HepG2 (cell line): ENCODE measurements around the gene NAGS. TPM values are rescaled to one million over a fixed set of nuclear protein-coding genes. Genes with fewer than 3 reads are reported as not detected.

Experiments
- PCBP1 ChIP-seq: fragments of 200-400 bp; formaldehyde crosslinking; IDR thresholded peaks from 2 replicates; pipeline ENCODE4 v1.6.1; 2017; ENCODE audit warnings: mild to moderate bottlenecking, low read depth, low read length, borderline replicate concordance
- PRPF4 ChIP-seq: fragments of 200-400 bp; formaldehyde crosslinking; IDR thresholded peaks from 2 replicates; pipeline ENCODE4 v1.6.1; 2016; ENCODE audit warnings: low read length, low read depth; ENCODE audit not compliant: poor library complexity, severe bottlenecking
- SETDB1 ChIP-seq: sonication (generic); formaldehyde crosslinking; IDR thresholded peaks from 2 replicates; pipeline ENCODE4 v1.5.1; 2020; ENCODE audit warnings: missing genetic modification reagents, mild to moderate bottlenecking, borderline replicate concordance
- SIN3A ChIP-seq: IDR thresholded peaks from 2 replicates; pipeline ENCODE4 v1.6.1; 2011; ENCODE audit warnings: low read depth, mild to moderate bottlenecking, control low read depth, low read length, borderline replicate concordance
- TOE1 ChIP-seq: sonication (generic); formaldehyde crosslinking; IDR thresholded peaks from 2 replicates; pipeline ENCODE4 v1.4.0; 2020; ENCODE audit warnings: mild to moderate bottlenecking, missing genetic modification reagents
- WIZ ChIP-seq: sonication (generic); formaldehyde crosslinking; IDR thresholded peaks from 2 replicates; pipeline ENCODE4 v1.5.1; 2020; ENCODE audit warnings: mild to moderate bottlenecking, missing genetic modification reagents
- ZBTB8A ChIP-seq: sonication (generic); formaldehyde crosslinking; IDR thresholded peaks from 2 replicates; pipeline ENCODE4 v1.4.0; 2020; ENCODE audit warnings: mild to moderate bottlenecking, low read depth, missing genetic modification reagents, borderline replicate concordance
- ZNF292 ChIP-seq: sonication (generic); formaldehyde crosslinking; IDR thresholded peaks from 2 replicates; pipeline ENCODE4 v1.8.1; 2022; ENCODE audit warnings: mild to moderate bottlenecking, low read depth, missing genetic modification reagents, borderline replicate concordance
- ZNF607 ChIP-seq: sonication (generic); formaldehyde crosslinking; IDR thresholded peaks from 2 replicates; pipeline ENCODE4 v1.5.1; 2020; ENCODE audit warnings: missing genetic modification reagents, mild to moderate bottlenecking, borderline replicate concordance
- ZNF883 ChIP-seq: sonication (generic); formaldehyde crosslinking; IDR thresholded peaks from 2 replicates; pipeline ENCODE4 v1.5.1; 2020; ENCODE audit warnings: mild to moderate bottlenecking, missing genetic modification reagents; ENCODE audit errors: not compliant biosample characterization
- polyA plus RNA-seq, 8 experiments: library from polyadenylated mRNA; depleted of rRNA in 3 of 8; stranded (reverse) in 7 of 8; unstranded in 1 of 8; fragments of >200 nt; fragmentation: Illumina TruSeq in 4 of 8; extraction: Trizol in 4 of 8; gene quantifications; 2 replicates each; pipeline versions ENCODE4 v1.2.1 to v1.2.3, GENCODE V29; 2011 to 2016; ENCODE audit warnings: low read depth in 4 of 8, missing spikeins in 1 of 8, mixed read lengths in 1 of 8; ENCODE audit not compliant: insufficient read depth in 1 of 8
- total RNA-seq, 5 experiments: library from RNA; depleted of rRNA; stranded (reverse); fragments of >200 nt; fragmentation: Illumina TruSeq; extraction: Trizol; gene quantifications; 2 replicates each; pipeline ENCODE4 v1.2.3, GENCODE V29; 2016; ENCODE audit warnings: low read depth in 1 of 5
- TF ChIP-seq, protein P1 (sequence below): IDR thresholded peaks from 2 replicates; pipeline ENCODE4 v1.6.1; 2016; ENCODE audit warnings: missing biosample characterization, missing genetic modification reagents, low read depth
- TF ChIP-seq, protein P2 (sequence below): sonication (generic); formaldehyde crosslinking; IDR thresholded peaks from 2 replicates; pipeline ENCODE4 v1.8.0; 2022; ENCODE audit warnings: mild to moderate bottlenecking, missing genetic modification reagents
- TF ChIP-seq, protein P3 (sequence below): sonication (generic); formaldehyde crosslinking; IDR thresholded peaks from 2 replicates; pipeline ENCODE4 v1.4.0; 2020; ENCODE audit warnings: low read depth, missing genetic modification reagents
- TF ChIP-seq, protein P4 (sequence below): sonication (generic); formaldehyde crosslinking; conservative IDR thresholded peaks from 2 replicates; pipeline ENCODE4 v1.4.0; 2020; ENCODE audit warnings: missing genetic modification reagents
- TF ChIP-seq, protein P5 (sequence below), 2 experiments: sonication (generic) in 1 of 2; formaldehyde crosslinking in 1 of 2; IDR thresholded peaks; 2 replicates each; pipeline versions ENCODE4 v1.4.0 to v1.6.1; 2018 to 2020; ENCODE audit warnings: missing genetic modification reagents in 2 of 2, borderline replicate concordance in 1 of 2, low read depth in 1 of 2, mild to moderate bottlenecking in 1 of 2, missing biosample characterization in 1 of 2

NAGS gene
- total and polyA plus RNA-seq, 2 of the 13 experiments (the other 11 are each of a cell fraction or from before 2014, with no cell fraction given), result 4.3 to 5.1 TPM

DNA sequence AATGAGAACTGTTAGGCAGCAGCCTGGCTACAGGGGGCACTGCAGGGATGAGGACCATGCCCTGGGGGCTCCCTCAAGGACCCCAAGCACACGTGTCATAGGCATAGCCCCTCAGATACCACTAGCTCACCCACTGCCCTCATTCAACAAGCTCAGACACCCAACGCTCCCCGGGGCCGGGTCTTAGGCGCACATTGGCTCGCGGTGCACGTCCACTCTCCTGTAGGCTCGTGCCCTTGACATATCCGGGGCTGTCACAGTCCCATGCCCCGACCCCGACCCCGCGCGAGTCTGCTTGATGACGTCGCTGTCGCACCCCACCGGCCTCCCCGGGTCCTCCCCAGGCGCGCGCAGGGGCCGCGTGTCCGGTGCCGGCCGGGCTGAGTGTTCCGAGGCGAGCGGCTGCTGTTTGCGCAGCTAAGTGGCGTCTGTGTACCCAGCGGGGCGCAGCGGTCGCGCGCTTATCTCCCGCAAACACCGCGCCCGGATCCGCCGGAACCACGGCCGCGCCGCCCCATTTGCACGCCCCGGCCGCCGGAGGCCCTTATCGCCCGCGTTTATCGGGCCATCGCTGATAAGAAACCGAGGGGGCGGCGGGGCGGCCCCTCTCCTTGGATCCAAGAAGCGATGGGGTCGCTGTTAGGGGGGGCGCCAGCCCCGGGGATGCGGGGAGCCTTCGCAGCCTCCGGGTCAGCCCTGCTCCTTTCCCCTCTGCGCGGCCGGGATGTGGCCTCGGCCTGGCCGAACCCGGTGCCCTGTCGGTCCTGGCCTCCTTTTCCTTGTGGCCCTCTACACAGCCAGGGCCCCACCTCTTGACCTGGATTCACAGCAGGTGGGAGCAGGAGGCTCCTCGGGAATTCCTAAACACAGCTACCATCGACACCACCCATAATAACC lies 20.7 kb upstream of the NAGS start (continued):
- TF ChIP-seq, protein P1, sequence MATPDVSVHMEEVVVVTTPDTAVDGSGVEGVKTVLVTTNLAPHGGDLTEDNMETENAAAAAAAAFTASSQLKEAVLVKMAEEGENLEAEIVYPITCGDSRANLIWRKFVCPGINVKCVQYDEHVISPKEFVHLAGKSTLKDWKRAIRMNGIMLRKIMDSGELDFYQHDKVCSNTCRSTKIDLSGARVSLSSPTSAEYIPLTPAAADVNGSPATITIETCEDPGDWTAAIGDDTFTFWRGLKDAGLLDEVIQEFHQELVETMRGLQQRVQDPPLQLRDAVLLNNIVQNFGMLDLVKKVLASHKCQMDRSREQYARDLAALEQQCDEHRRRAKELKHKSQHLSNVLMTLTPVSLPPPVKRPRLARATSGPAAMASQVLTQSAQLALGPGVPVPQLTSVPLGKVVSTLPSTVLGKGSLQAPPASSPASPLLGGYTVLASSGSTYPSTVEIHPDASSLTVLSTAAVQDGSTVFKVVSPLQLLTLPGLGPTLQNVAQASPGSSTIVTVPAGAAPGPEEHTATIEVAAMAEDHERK (CRISPR knock-in tag), result no peak
- peak; percentile 97; the same call in 1 of the 2 replicates for TF ChIP-seq ZNF607 (CRISPR knock-in tag)
- no peak for TF ChIP-seq ZNF292 (CRISPR knock-in tag)
- TF ChIP-seq ZNF883 (CRISPR knock-in tag), result peak; percentile 89
- TF ChIP-seq PCBP1, result no peak
- no peak for TF ChIP-seq SETDB1 (CRISPR knock-in tag)
- TF ChIP-seq SIN3A, result peak; percentile 43; the same call in 1 of the 2 replicates
- TF ChIP-seq, protein P2, sequence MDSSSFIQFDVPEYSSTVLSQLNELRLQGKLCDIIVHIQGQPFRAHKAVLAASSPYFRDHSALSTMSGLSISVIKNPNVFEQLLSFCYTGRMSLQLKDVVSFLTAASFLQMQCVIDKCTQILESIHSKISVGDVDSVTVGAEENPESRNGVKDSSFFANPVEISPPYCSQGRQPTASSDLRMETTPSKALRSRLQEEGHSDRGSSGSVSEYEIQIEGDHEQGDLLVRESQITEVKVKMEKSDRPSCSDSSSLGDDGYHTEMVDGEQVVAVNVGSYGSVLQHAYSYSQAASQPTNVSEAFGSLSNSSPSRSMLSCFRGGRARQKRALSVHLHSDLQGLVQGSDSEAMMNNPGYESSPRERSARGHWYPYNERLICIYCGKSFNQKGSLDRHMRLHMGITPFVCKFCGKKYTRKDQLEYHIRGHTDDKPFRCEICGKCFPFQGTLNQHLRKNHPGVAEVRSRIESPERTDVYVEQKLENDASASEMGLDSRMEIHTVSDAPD (CRISPR knock-in tag), result no peak
- TF ChIP-seq, protein P3, sequence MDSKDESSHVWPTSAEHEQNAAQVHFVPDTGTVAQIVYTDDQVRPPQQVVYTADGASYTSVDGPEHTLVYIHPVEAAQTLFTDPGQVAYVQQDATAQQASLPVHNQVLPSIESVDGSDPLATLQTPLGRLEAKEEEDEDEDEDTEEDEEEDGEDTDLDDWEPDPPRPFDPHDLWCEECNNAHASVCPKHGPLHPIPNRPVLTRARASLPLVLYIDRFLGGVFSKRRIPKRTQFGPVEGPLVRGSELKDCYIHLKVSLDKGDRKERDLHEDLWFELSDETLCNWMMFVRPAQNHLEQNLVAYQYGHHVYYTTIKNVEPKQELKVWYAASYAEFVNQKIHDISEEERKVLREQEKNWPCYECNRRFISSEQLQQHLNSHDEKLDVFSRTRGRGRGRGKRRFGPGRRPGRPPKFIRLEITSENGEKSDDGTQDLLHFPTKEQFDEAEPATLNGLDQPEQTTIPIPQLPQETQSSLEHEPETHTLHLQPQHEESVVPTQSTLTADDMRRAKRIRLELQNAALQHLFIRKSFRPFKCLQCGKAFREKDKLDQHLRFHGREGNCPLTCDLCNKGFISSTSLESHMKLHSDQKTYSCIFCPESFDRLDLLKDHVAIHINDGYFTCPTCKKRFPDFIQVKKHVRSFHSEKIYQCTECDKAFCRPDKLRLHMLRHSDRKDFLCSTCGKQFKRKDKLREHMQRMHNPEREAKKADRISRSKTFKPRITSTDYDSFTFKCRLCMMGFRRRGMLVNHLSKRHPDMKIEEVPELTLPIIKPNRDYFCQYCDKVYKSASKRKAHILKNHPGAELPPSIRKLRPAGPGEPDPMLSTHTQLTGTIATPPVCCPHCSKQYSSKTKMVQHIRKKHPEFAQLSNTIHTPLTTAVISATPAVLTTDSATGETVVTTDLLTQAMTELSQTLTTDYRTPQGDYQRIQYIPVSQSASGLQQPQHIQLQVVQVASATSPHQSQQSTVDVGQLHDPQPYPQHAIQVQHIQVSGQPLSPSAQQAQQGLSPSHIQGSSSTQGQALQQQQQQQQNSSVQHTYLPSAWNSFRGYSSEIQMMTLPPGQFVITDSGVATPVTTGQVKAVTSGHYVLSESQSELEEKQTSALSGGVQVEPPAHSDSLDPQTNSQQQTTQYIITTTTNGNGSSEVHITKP (CRISPR knock-in tag), result no peak
- 0 out of 2 replicates have a peak, but pooled peaks have one; percentile 62 for TF ChIP-seq ZBTB8A (CRISPR knock-in tag)
- peak; percentile 76; the same call in 1 of the 2 replicates for TF ChIP-seq WIZ (CRISPR knock-in tag)
- TF ChIP-seq, protein P4, sequence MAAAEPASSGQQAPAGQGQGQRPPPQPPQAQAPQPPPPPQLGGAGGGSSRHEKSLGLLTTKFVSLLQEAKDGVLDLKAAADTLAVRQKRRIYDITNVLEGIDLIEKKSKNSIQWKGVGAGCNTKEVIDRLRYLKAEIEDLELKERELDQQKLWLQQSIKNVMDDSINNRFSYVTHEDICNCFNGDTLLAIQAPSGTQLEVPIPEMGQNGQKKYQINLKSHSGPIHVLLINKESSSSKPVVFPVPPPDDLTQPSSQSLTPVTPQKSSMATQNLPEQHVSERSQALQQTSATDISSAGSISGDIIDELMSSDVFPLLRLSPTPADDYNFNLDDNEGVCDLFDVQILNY (CRISPR knock-in tag), result no peak; the same call in 1 of the 2 replicates
- TF ChIP-seq, protein P5, sequence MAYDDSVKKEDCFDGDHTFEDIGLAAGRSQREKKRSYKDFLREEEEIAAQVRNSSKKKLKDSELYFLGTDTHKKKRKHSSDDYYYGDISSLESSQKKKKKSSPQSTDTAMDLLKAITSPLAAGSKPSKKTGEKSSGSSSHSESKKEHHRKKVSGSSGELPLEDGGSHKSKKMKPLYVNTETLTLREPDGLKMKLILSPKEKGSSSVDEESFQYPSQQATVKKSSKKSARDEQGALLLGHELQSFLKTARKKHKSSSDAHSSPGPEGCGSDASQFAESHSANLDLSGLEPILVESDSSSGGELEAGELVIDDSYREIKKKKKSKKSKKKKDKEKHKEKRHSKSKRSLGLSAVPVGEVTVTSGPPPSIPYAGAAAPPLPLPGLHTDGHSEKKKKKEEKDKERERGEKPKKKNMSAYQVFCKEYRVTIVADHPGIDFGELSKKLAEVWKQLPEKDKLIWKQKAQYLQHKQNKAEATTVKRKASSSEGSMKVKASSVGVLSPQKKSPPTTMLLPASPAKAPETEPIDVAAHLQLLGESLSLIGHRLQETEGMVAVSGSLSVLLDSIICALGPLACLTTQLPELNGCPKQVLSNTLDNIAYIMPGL (CRISPR knock-in tag; IDR thresholded peaks at IDR 0.05; ENCODE audit: borderline replicate concordance in 1 of 2, low read depth in 1 of 2), result peak; percentile 82; a peak in 3 of 4 replicates
- no peak for TF ChIP-seq TOE1 (CRISPR knock-in tag)
- TF ChIP-seq PRPF4, result no peak
